ENCODE results near the gene AVEN.
"Not testable (repeated sequence)": the region's sequence is repeated elsewhere in the genome, so short reads cannot be mapped to it uniquely, and the experiment has no call there.

AVEN gene

GRCh38 chr15:34038023-34038870, 757 bp downstream of the AVEN start:
- peak; percentile 57 to 65 for DNase-seq

GRCh38 chr15:34031987-34032760, 6.8 kb downstream of the AVEN start:
- no peak for DNase-seq

- DNase-seq = no peak
These were observed 11.4 kb downstream of the AVEN start for GRCh38 chr15:34027606-34028005.

GRCh38 chr15:34025252-34025651, 13.8 kb downstream of the AVEN start:
- DNase-seq = no peak

- DNase-seq = no peak
These were observed 15.1 kb downstream of the AVEN start for GRCh38 chr15:34023907-34024306.

GRCh38 chr15:34019369-34019990, 19.5 kb downstream of the AVEN start:
- DNase-seq = no peak

- DNase-seq = not testable (repeated sequence)
These were observed 20.3 kb downstream of the AVEN start for GRCh38 chr15:34018738-34019137.

- DNase-seq = no peak
These were observed 20.9 kb downstream of the AVEN start for GRCh38 chr15:34018021-34018645.

GRCh38 chr15:34014556-34014955, 24.4 kb downstream of the AVEN start:
- DNase-seq = no peak

GRCh38 chr15:34013746-34014145, 25.3 kb downstream of the AVEN start:
- no peak for DNase-seq

- DNase-seq = no peak
These were observed 26.5 kb downstream of the AVEN start for GRCh38 chr15:34012461-34013028.

- DNase-seq = no peak
These were observed 27.5 kb downstream of the AVEN start for GRCh38 chr15:34011481-34011880.

GRCh38 chr15:34010921-34011320, 28.1 kb downstream of the AVEN start:
- no peak for DNase-seq

- no peak for DNase-seq
These were observed 29.3 kb downstream of the AVEN start for GRCh38 chr15:34009656-34010055.

GRCh38 chr15:34006381-34006780, 32.6 kb downstream of the AVEN start:
- DNase-seq = no peak

- DNase-seq = no peak
These were observed 37.5 kb downstream of the AVEN start for GRCh38 chr15:34001536-34001935.

GRCh38 chr15:33995666-33996065, 43.3 kb downstream of the AVEN start:
- not testable (repeated sequence) for DNase-seq

GRCh38 chr15:33994005-33994615, 44.9 kb downstream of the AVEN start:
- DNase-seq = no peak

GRCh38 chr15:33988384-33988783, 50.6 kb downstream of the AVEN start:
- no peak for DNase-seq

- DNase-seq = no peak
These were observed 51.6 kb downstream of the AVEN start for GRCh38 chr15:33987444-33987843.

GRCh38 chr15:33985751-33986150, 53.3 kb downstream of the AVEN start:
- no peak for DNase-seq

GRCh38 chr15:33985287-33985686, 53.7 kb downstream of the AVEN start:
- no peak for DNase-seq

Measured in inflammatory macrophage treated with lipopolysaccharide for 1 hour (primary cell).